Retinal pigment epithelial cell (primary cell): ENCODE results near the gene AGBL1.
"Not testable (repeated sequence)": the region's sequence is repeated elsewhere in the genome, so short reads cannot be mapped to it uniquely, and the experiment has no call there.

Source experiments
- DNase-seq: peaks from one replicate; pipeline ENCODE4 v3.0.0-alpha.2; 2010; ENCODE audit warnings: low read depth
- H3K4me3 ChIP-seq: 2 replicates; pipeline ENCODE4 v1.5.1; 2011; ENCODE audit warnings: mild to moderate bottlenecking, low read length, control low read depth, moderate library complexity
- CTCF ChIP-seq: conservative IDR thresholded peaks from 2 replicates; pipeline ENCODE4 v1.5.1; 2011; ENCODE audit warnings: low read depth, low read length, control low read depth, inconsistent platforms

Gene AGBL1

GRCh38 chr15:86506401-86506800 lies 426.7 kb downstream of the AGBL1 start:
- DNase-seq, result no peak
- TF ChIP-seq CTCF, result no peak

DNA sequence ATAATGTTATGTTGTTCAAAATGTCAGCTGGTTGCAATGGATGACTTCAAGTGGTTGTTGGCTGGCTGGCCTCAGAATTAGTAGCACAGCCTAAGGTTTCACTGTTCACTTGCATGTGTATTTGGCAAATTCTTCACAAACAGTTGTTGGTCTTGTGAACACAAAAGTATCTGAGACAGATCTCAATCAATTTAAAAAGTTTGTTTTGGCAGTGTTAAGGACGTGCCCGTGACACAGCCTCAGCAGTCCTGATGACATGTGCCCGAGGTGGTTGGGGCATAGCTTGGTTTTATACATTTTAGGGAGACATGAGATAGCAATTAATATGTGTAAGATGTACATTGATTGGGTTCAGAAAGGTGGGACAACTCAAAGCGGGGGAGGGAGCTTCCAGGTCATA lies 436.0 kb downstream of the AGBL1 start:
- no peak overlapping the region for H3K4me3 ChIP-seq
- no peak for DNase-seq
- TF ChIP-seq CTCF, result no peak

More at GRCh38 chr15:86506401-86506800, 426.7 kb downstream of the AGBL1 start:
- H3K4me3 ChIP-seq, result no peak overlapping the region

- no peak overlapping the region for H3K4me3 ChIP-seq
- DNase-seq, result no peak
- no peak for TF ChIP-seq CTCF
Measured at GRCh38 chr15:86522721-86523120, 443.1 kb downstream of the AGBL1 start.

- DNase-seq, result no peak
- TF ChIP-seq CTCF, result no peak
- no peak overlapping the region for H3K4me3 ChIP-seq
Measured at GRCh38 chr15:86526938-86527690, 447.4 kb downstream of the AGBL1 start.

DNA sequence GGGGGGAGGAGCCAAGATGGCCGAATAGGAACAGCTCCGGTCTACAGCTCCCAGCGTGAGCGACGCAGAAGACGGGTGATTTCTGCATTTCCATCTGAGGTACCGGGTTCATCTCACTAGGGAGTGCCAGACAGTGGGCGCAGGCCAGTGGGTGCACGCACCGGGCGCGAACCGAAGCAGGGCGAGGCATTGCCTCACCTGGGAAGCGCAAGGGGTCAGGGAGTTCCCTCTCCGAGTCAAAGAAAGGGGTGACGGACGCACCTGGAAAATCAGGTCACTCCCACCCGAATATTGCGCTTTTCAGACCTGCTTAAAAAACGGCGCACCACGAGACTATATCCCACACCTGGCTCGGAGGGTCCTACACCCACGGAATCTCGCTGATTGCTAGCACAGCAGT lies 448.4 kb downstream of the AGBL1 start:
- not testable (repeated sequence) for H3K4me3 ChIP-seq, DNase-seq

GRCh38 chr15:86538141-86538540 lies 458.5 kb downstream of the AGBL1 start:
- no peak for DNase-seq
- no peak for TF ChIP-seq CTCF
- no peak overlapping the region for H3K4me3 ChIP-seq

DNA sequence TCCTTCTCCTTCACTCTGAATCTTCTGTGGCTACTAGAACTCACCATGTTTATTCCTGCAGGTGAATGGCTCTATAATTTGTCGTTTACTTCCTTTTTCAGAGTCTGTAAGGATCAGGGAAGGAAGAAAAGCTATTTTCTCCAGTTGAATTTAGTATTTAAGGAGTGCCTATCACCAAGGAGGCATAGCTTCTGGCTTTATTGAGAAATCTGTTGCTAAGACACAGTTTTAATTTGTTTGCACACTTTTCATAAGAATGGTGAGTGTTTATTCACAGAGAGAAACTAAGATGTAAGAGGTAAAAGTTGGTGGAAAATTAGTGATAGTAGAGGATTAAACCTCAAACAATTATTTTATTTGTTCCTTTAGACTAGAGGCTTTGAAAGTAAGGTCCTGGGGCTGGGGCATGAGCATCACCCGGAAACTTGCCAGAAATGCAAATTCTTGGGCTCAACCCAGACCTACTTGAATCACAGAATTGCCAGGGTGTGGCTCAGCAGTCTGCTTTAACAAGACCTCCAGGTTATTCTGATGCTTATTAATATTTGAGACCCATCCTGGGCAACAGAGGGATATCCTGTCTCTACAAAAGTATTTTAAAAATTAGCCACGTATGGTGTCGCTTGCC lies 461.3 kb downstream of the AGBL1 start:
- DNase-seq, result no peak
- no peak for TF ChIP-seq CTCF
- H3K4me3 ChIP-seq, result no peak overlapping the region
